Glutamatergic neuron (in vitro differentiated cells): Measurements from ENCODE around the gene MAP7D1. TPM values are rescaled to one million over a fixed set of nuclear protein-coding genes. Genes with fewer than 3 reads are reported as not detected.

Source experiments
- DNase-seq: peaks from one replicate; pipeline ENCODE4 v3.0.0; 2022
- H3K27ac Mint-ChIP-seq: one replicate; pipeline ENCODE4 v1.8.0; 2020; ENCODE audit warnings: mild to moderate bottlenecking, mixed read lengths, inconsistent platforms; ENCODE audit not compliant: unreplicated experiment
- H3K27me3 Mint-ChIP-seq: one replicate; pipeline ENCODE4 v1.8.0; 2020; ENCODE audit warnings: mild to moderate bottlenecking, moderate library complexity, mixed read lengths, inconsistent platforms; ENCODE audit not compliant: unreplicated experiment
- H3K36me3 Mint-ChIP-seq: one replicate; pipeline ENCODE4 v1.8.0; 2020; ENCODE audit warnings: mild to moderate bottlenecking, mixed read lengths, inconsistent platforms; ENCODE audit not compliant: unreplicated experiment
- H3K4me1 Mint-ChIP-seq: one replicate; pipeline ENCODE4 v1.8.0; 2020; ENCODE audit warnings: mild to moderate bottlenecking, low read depth, mixed read lengths, inconsistent platforms; ENCODE audit not compliant: unreplicated experiment
- H3K4me3 Mint-ChIP-seq: one replicate; pipeline ENCODE4 v1.8.0; 2020; ENCODE audit warnings: mild to moderate bottlenecking, mixed read lengths, inconsistent platforms; ENCODE audit not compliant: unreplicated experiment
- H3K9me3 Mint-ChIP-seq: one replicate; pipeline ENCODE4 v1.8.0; 2020; ENCODE audit warnings: mild to moderate bottlenecking, moderate library complexity, mixed read lengths, inconsistent platforms; ENCODE audit not compliant: unreplicated experiment
- total RNA-seq: library from RNA; stranded (reverse); fragmentation: NEBNext Ultra II Directional; extraction: Animal tissue kit (Norgen Biotek cat#: 25700); gene quantifications from one replicate; pipeline ENCODE4 v1.2.1, GENCODE V29; 2021; ENCODE audit not compliant: unreplicated experiment
- TF ChIP-seq, protein P1 (sequence below): fragments of 200-600 bp; sonication (generic); IDR thresholded peaks from one replicate; pipeline ENCODE4 v1.5.0; 2021; ENCODE audit not compliant: partially characterized antibody, unreplicated experiment

The MAP7D1 gene
- total RNA-seq, 1 donor from 2014 or later: 152 TPM

DNA sequence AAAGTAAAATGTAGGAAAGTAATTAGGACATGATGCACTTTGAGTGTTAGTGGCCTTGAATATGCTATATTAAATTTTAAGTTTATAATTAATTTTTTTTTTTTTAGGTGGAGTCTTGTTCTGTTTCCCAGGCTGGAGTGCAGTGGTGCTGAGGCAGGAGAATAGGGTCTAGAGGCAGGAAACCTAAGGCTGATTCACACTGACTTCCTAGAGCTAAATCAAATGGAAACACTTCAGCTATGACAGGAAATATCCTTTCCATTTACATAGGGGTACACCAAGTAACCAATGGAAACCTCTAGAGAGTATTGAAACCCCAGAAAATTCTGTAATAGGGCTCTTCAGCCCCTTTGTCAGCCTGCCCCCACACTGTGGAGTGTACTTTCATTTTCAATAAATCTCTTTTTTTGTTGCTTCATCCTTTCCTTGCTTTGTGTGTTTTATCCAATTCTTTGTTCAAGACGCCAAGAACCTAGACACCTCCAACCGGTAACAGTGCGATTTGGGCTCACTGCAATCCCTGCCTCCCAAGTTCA lies 50.4 kb downstream of the MAP7D1 start:
- DNase-seq: no peak
- no peaks in the 10 kb centered on the region for H3K36me3 Mint-ChIP-seq
- H3K9me3 Mint-ChIP-seq: peaks cover 2% of the 10 kb centered on the region
- H3K4me3 Mint-ChIP-seq: no peak overlapping the region
- H3K4me1 Mint-ChIP-seq: no peaks in the 10 kb centered on the region
- H3K27ac Mint-ChIP-seq: no peak overlapping the region
- H3K27me3 Mint-ChIP-seq: peaks cover 1% of the 10 kb centered on the region
- TF ChIP-seq, protein P1, sequence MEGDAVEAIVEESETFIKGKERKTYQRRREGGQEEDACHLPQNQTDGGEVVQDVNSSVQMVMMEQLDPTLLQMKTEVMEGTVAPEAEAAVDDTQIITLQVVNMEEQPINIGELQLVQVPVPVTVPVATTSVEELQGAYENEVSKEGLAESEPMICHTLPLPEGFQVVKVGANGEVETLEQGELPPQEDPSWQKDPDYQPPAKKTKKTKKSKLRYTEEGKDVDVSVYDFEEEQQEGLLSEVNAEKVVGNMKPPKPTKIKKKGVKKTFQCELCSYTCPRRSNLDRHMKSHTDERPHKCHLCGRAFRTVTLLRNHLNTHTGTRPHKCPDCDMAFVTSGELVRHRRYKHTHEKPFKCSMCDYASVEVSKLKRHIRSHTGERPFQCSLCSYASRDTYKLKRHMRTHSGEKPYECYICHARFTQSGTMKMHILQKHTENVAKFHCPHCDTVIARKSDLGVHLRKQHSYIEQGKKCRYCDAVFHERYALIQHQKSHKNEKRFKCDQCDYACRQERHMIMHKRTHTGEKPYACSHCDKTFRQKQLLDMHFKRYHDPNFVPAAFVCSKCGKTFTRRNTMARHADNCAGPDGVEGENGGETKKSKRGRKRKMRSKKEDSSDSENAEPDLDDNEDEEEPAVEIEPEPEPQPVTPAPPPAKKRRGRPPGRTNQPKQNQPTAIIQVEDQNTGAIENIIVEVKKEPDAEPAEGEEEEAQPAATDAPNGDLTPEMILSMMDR: no peak

DNA sequence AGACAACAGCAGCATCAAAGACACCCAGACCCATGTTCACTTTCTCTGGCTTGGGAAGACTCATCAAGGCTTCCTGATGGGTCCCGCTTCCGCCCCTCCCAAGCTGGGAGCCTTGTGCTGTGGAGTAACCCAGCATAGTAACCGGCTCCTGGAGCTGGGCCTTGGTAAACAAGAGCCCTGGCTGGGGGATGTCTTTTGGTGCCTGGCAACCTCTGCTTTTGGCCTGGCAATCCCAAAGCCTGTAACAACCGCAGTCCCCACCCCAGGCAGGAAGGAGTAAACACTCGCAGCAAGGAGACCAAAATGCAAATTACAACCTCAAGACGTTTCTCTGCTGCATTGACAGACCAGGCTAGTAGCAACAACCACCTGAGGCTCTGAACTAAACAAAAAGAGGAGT lies 51.4 kb downstream of the MAP7D1 start:
- Mint-ChIP-seq H3K36me3 (no peaks in the 10 kb centered on the region), H3K9me3 (peaks cover 2% of the 10 kb centered on the region), H3K4me3 (no peak overlapping the region), H3K27me3 (peaks cover 1% of the 10 kb centered on the region), H3K4me1 (no peaks in the 10 kb centered on the region), H3K27ac (no peak overlapping the region)
- no peak for DNase-seq
- TF ChIP-seq, protein P1: no peak

DNA sequence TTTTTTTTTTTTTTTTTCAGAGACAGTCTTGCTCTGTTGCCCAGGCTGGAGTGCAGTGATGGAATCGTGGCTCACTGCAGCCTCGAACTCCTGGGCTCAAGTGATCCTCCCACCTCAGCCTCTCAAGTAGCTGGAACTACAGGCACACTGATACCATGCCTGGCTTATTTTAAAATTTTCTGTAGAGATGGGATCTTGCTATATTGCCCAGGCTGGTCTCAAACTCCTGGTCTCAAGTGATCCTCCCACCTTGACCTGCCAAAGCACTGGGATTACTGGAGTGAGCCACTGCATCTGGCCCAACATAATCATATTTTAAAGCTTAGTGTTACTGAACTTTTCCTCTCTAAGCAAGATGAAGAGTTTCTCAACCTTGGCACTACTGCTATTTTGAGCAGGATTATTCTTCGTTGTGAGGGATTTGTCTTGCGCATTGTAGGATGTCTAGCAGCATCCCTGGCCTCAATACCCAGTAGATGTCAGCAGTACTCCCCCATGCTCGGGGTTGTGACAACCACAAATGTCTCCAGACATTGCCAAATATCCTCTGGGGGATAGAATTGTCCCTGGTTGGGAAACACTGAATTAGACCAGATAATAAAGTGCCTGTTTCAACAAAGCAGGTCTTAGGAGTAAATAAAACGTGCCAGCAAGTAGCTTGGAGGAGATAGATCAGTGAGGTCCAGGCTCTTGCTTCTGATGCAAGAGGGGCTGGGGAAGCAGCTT lies 53.2 kb downstream of the MAP7D1 start:
- H3K9me3 Mint-ChIP-seq: peaks cover 2% of the 10 kb centered on the region
- no peaks in the 10 kb centered on the region for H3K4me1 Mint-ChIP-seq
- TF ChIP-seq, protein P1: no peak
- peaks cover 1% of the 10 kb centered on the region for H3K27me3 Mint-ChIP-seq
- H3K27ac Mint-ChIP-seq: no peak overlapping the region
- H3K4me3 Mint-ChIP-seq: no peak overlapping the region
- DNase-seq: no peak
- H3K36me3 Mint-ChIP-seq: no peaks in the 10 kb centered on the region

GRCh38 chr1:36211307-36211706 lies 55.3 kb downstream of the MAP7D1 start:
- H3K27ac Mint-ChIP-seq: no peak overlapping the region
- no peaks in the 10 kb centered on the region for H3K36me3 Mint-ChIP-seq
- no peaks in the 10 kb centered on the region for H3K4me1 Mint-ChIP-seq
- DNase-seq: no peak
- H3K27me3 Mint-ChIP-seq: peaks cover 1% of the 10 kb centered on the region
- TF ChIP-seq, protein P1: no peak
- no peaks in the 10 kb centered on the region for H3K9me3 Mint-ChIP-seq
- no peak overlapping the region for H3K4me3 Mint-ChIP-seq

GRCh38 chr1:36211841-36212240 lies 55.9 kb downstream of the MAP7D1 start:
- Mint-ChIP-seq H3K27ac (no peak overlapping the region), H3K4me3 (no peak overlapping the region), H3K9me3 (no peaks in the 10 kb centered on the region), H3K4me1 (no peaks in the 10 kb centered on the region), H3K27me3 (no peaks in the 10 kb centered on the region), H3K36me3 (no peaks in the 10 kb centered on the region)
- no peak for DNase-seq
- TF ChIP-seq, protein P1: no peak
